IMR-90 (cell line): ENCODE data around the gene DLEU7. TPM values are rescaled to one million over a fixed set of nuclear protein-coding genes. Genes with fewer than 3 reads are reported as not detected.

Source experiments
- ATAC-seq: fragments of 200-7000 bp; cut with Tn5 transposase; 2 replicates; pipeline ENCODE4 v1.9.1; 2020; ENCODE audit warnings: low read depth, mild to moderate bottlenecking, moderate library complexity
- BruUV-seq: library from RNA; stranded (reverse); fragments of 400-500 nt; replicated peaks from 2 replicates; lab custom pipeline; 2021; lab: Mats Ljungman, UMichigan
- CTCF ChIA-PET: fragments of 300-600 bp; formaldehyde crosslinking; extraction: SDS; loops from one replicate; lab custom pipeline; 2021; ENCODE audit warnings: antibody characterized with exemption; lab: Yijun Ruan, JAX
- POLR2A ChIA-PET: fragments of 300-600 bp; sonication (Branson Sonifier 250); formaldehyde crosslinking; loops from one replicate; lab custom pipeline; 2022; ENCODE audit warnings: antibody characterized with exemption; ENCODE audit not compliant: unreplicated experiment; lab: Charles Lee
- DNase-seq: peaks from one replicate; pipeline ENCODE4 v3.0.0; 2013
- H2AFZ ChIP-seq: replicated peaks from 2 replicates; pipeline ENCODE3; 2013; ENCODE audit warnings: low read length, mild to moderate bottlenecking; ENCODE audit not compliant: poor library complexity
- H2AK5ac ChIP-seq: 2 replicates; pipeline ENCODE4 v1.6.1; 2013; ENCODE audit warnings: low read depth, low read length, inconsistent platforms
- H2AK9ac ChIP-seq: replicated peaks from 2 replicates; pipeline ENCODE3; 2013; ENCODE audit warnings: mild to moderate bottlenecking, low read depth, low read length, moderate library complexity; ENCODE audit not compliant: poor library complexity
- H2BK120ac ChIP-seq: 2 replicates; pipeline ENCODE4 v1.6.1; 2013; ENCODE audit warnings: low read depth, low read length, inconsistent platforms
- H2BK15ac ChIP-seq: 3 replicates; pipeline ENCODE4 v1.6.1; 2013; ENCODE audit warnings: low read depth, low read length, inconsistent platforms
- H2BK20ac ChIP-seq: 2 replicates; pipeline ENCODE4 v1.6.1; 2013; ENCODE audit warnings: low read depth, mild to moderate bottlenecking, inconsistent platforms, low read length, moderate library complexity
- H2BK5ac ChIP-seq: 2 replicates; pipeline ENCODE4 v1.6.1; 2013; ENCODE audit warnings: mild to moderate bottlenecking, low read depth, low read length, inconsistent platforms; ENCODE audit not compliant: poor library complexity, severe bottlenecking
- H3K14ac ChIP-seq: replicated peaks from 2 replicates; pipeline ENCODE4 v1.6.1; 2013; ENCODE audit warnings: low read depth, low read length, inconsistent platforms
- H3K18ac ChIP-seq: 2 replicates; pipeline ENCODE4 v1.6.1; 2013; ENCODE audit warnings: low read depth, low read length, control low read depth
- H3K23ac ChIP-seq: 2 replicates; pipeline ENCODE4 v1.6.1; 2013; ENCODE audit warnings: low read depth, low read length, inconsistent platforms
- H3K27ac ChIP-seq: 2 replicates; pipeline ENCODE4 v1.5.1; 2013; ENCODE audit warnings: mild to moderate bottlenecking, control low read depth, low read length; ENCODE audit not compliant: insufficient read depth
- H3K27me3 ChIP-seq: 2 replicates; pipeline ENCODE4 v1.6.1; 2013; ENCODE audit warnings: low read length; ENCODE audit not compliant: control insufficient read depth, insufficient read depth
- H3K36me3 ChIP-seq: 2 replicates; pipeline ENCODE4 v1.6.1; 2013; ENCODE audit warnings: low read length, mixed read lengths; ENCODE audit not compliant: control insufficient read depth, insufficient read depth
- H3K4ac ChIP-seq: 2 replicates; pipeline ENCODE4 v1.6.1; 2013; ENCODE audit warnings: low read depth, low read length, inconsistent platforms
- H3K4me1 ChIP-seq: 2 replicates; pipeline ENCODE4 v1.6.1; 2013; ENCODE audit warnings: low read length, mixed read lengths; ENCODE audit not compliant: control insufficient read depth, insufficient read depth
- H3K4me2 ChIP-seq: 2 replicates; pipeline ENCODE4 v1.6.1; 2013; ENCODE audit warnings: low read depth, mild to moderate bottlenecking, control low read depth, low read length, moderate library complexity
- H3K4me3 ChIP-seq: 2 replicates; pipeline ENCODE4 v1.5.1; 2013; ENCODE audit warnings: low read depth, mild to moderate bottlenecking, control low read depth, low read length, moderate library complexity; ENCODE audit not compliant: insufficient read depth
- H3K56ac ChIP-seq: 2 replicates; pipeline ENCODE4 v1.6.1; 2013; ENCODE audit warnings: low read length, inconsistent platforms; ENCODE audit not compliant: insufficient read depth; ENCODE audit errors: extremely low read depth
- H3K79me1 ChIP-seq, 2 experiments: 2 replicates each; pipeline ENCODE4 v1.6.1; 2013; ENCODE audit warnings: low read length in 2 of 2, inconsistent platforms in 1 of 2, low read depth in 1 of 2
- H3K9ac ChIP-seq: 2 replicates; pipeline ENCODE4 v1.6.1; 2013; ENCODE audit warnings: low read depth, low read length, control low read depth
- H3K9me1 ChIP-seq: 2 replicates; pipeline ENCODE4 v1.6.1; 2013; ENCODE audit warnings: low read length, inconsistent platforms; ENCODE audit not compliant: insufficient read depth
- H3K9me3 ChIP-seq: 2 replicates; pipeline ENCODE4 v1.6.1; 2013; ENCODE audit warnings: low read length; ENCODE audit not compliant: control insufficient read depth, insufficient read depth
- H4K20me1 ChIP-seq: 2 replicates; pipeline ENCODE4 v1.6.1; 2013; ENCODE audit warnings: low read length, inconsistent platforms; ENCODE audit not compliant: insufficient read depth
- H4K5ac ChIP-seq: 2 replicates; pipeline ENCODE4 v1.6.1; 2013; ENCODE audit warnings: mild to moderate bottlenecking, low read depth, low read length, control low read depth
- H4K8ac ChIP-seq, 2 experiments: 2 replicates each; pipeline ENCODE4 v1.6.1; 2013; ENCODE audit warnings: low read depth in 2 of 2, low read length in 2 of 2, control low read depth in 1 of 2, inconsistent platforms in 1 of 2
- H4K91ac ChIP-seq: 2 replicates; pipeline ENCODE4 v1.6.1; 2013; ENCODE audit warnings: low read depth, low read length, inconsistent platforms; ENCODE audit not compliant: insufficient read depth
- CEBPB ChIP-seq: IDR thresholded peaks from 2 replicates; pipeline ENCODE4 v1.6.1; 2012; ENCODE audit warnings: low read depth, low read length, improper control_type of control experiment
- MAFK ChIP-seq: IDR thresholded peaks from 2 replicates; pipeline ENCODE4 v1.6.1; 2012; ENCODE audit warnings: low read depth, low read length, improper control_type of control experiment
- MAZ ChIP-seq: IDR thresholded peaks from 2 replicates; pipeline ENCODE4 v1.6.1; 2012; ENCODE audit warnings: low read depth, mild to moderate bottlenecking, low read length, improper control_type of control experiment, moderate library complexity, borderline replicate concordance
- MXI1 ChIP-seq: IDR thresholded peaks from 2 replicates; pipeline ENCODE4 v1.6.1; 2012; ENCODE audit warnings: low read depth, mild to moderate bottlenecking, low read length, moderate library complexity, borderline replicate concordance
- SMC3 ChIP-seq: fragments of 150-350 bp; IDR thresholded peaks from 2 replicates; pipeline ENCODE4 v1.6.1; 2016; ENCODE audit warnings: low read depth, mild to moderate bottlenecking, antibody characterized with exemption, low read length, moderate library complexity
- WGBS, 2 experiments: methylation state at CpG; one replicate each; pipeline versions ENCODE4 v1.1.5 to v1.1.7; 2013; ENCODE audit warnings: missing lambda C conversion rate in 2 of 2; ENCODE audit not compliant: insufficient read length in 1 of 2; ENCODE audit errors: extremely low coverage in 2 of 2; 5-methylcytosine and 5-hydroxymethylcytosine counted together
- dilution Hi-C: fragments of 300-500 bp; cut with HindIII; formaldehyde crosslinking; loops from one replicate; pipeline ENCODE4 v1.14.3; 2018; ENCODE audit warnings: low sequenced_read_pairs; ENCODE audit not compliant: unreplicated experiment
- in situ Hi-C: fragments of 300-500 bp; cut with MboI; formaldehyde crosslinking; loops from 3 replicates; pipeline ENCODE4 v1.14.3; 2019; ENCODE audit warnings: low sequenced_read_pairs, inconsistent platforms, mixed read lengths
- intact Hi-C: fragments of 100-400 bp; cut with micrococcal nuclease; formaldehyde crosslinking; loops from 2 replicates; pipeline ENCODE4 v1.10.0; 2022
- polyA plus RNA-seq, 3 experiments: library from polyadenylated mRNA; depleted of rRNA; stranded (reverse); fragments of >200 nt; gene quantifications; 2 replicates each; pipeline ENCODE4 v1.2.3, GENCODE V29; 2012; ENCODE audit warnings: low replicate concordance in 1 of 3
- total RNA-seq: library from RNA; depleted of rRNA; stranded (reverse); fragments of >200 nt; gene quantifications from 2 replicates; pipeline ENCODE4 v1.2.3, GENCODE V29; 2012

DLEU7 gene
- total and polyA plus RNA-seq, 2 of the 4 experiments (the other 2 are of a cell fraction): not detected

- no TSS peak for BruUV-seq
- Histone ChIP-seq H3K23ac (no peak overlapping the region), H3K4me2 (no peak overlapping the region), H4K91ac (no peak overlapping the region), H3K4me1 (no peaks in the 10 kb centered on the region), H2AFZ (no peak overlapping the region), H3K27ac (no peak overlapping the region), H3K9me1 (no peaks in the 10 kb centered on the region), H2AK9ac (no peak overlapping the region), H3K14ac (no peak overlapping the region), H3K4me3 (no peak overlapping the region), H3K4ac (no peak overlapping the region), H3K36me3 (no peaks in the 10 kb centered on the region), H3K79me1 (no peaks in the 10 kb centered on the region), H4K8ac (no peak overlapping the region), H3K9me3 (no peaks in the 10 kb centered on the region), H4K5ac (no peak overlapping the region), H3K56ac (no peak overlapping the region), H2BK120ac (no peak overlapping the region), H3K27me3 (peaks cover 8% of the 10 kb centered on the region), H2AK5ac (no peak overlapping the region), H4K20me1 (no peaks in the 10 kb centered on the region), H2BK5ac (no peak overlapping the region), H3K18ac (no peak overlapping the region), H2BK15ac (no peak overlapping the region), H3K9ac (no peak overlapping the region), H2BK20ac (no peak overlapping the region)
- no peak for ATAC-seq
- ChIA-PET POLR2A (no interaction called here), CTCF (no interaction called here)
- WGBS, 2 experiments: no CpG with 5 or more reads among the region's 1 CpG
- intact Hi-C loops: no loop called here
- TF ChIP-seq CEBPB (no peak), MXI1 (no peak), SMC3 (no peak), MAFK (no peak), MAZ (no peak)
- in situ Hi-C loops: no loop called here
- no peak for DNase-seq
- dilution Hi-C loops: no loop called here
Measured at GRCh38 chr13:50871405-50871804, 27.9 kb upstream of the DLEU7 start.
